Measurements from ENCODE around the gene APH1B. TPM values are rescaled to one million over a fixed set of nuclear protein-coding genes. Genes with fewer than 3 reads are reported as not detected.

Gene APH1B
- total and polyA plus RNA-seq, 2 donors (not counting 3 experiments of a cell fraction or from before 2014, with no cell fraction given), result 14.6 to 24.6 TPM

GRCh38 chr15:63339836-63340235, 62.4 kb downstream of the APH1B start:
- Histone ChIP-seq H3K4me2 (ENCODE audit: insufficient read depth, low read length) (no peak overlapping the region), H3K9ac (replicated peaks; ENCODE audit: extremely low read depth, insufficient read depth, low read length) (no peak overlapping the region), H2AFZ (ENCODE audit: low read depth, low read length) (no peak overlapping the region), H3K79me2 (ENCODE audit: control insufficient read depth, insufficient read depth, low read length) (no peaks in the 10 kb centered on the region), H3K4me1 (ENCODE audit: control insufficient read depth, extremely low read depth, insufficient read depth, low read length) (peaks cover 5% of the 10 kb centered on the region), H3K36me3 (ENCODE audit: control insufficient read depth in 2 of 2, extremely low read depth in 1 of 2, insufficient read depth in 2 of 2, low read length in 2 of 2) (no peaks in the 10 kb centered on the region), H3K9me3 (replicated peaks; ENCODE audit: control insufficient read depth, insufficient read depth, low read length) (no peaks in the 10 kb centered on the region), H4K20me1 (replicated peaks; ENCODE audit: control insufficient read depth, extremely low read depth, insufficient read depth, low read length) (no peaks in the 10 kb centered on the region), H3K4me3 (replicated peaks in 1 of 3; ENCODE audit: insufficient read depth in 1 of 3, low read depth in 1 of 3, low read length in 3 of 3) (no peak overlapping the region), H3K27me3 (ENCODE audit: control insufficient read depth in 2 of 2, insufficient read depth in 2 of 2, low read length in 2 of 2) (peaks cover 0 to 2% of the 10 kb centered on the region in 2 experiments), H3K27ac (ENCODE audit: insufficient read depth, low read depth, low read length) (no peak overlapping the region), H3K9me1 (replicated peaks; ENCODE audit: control insufficient read depth, extremely low read depth, insufficient read depth, low read length) (no peaks in the 10 kb centered on the region)
- no peak for TF ChIP-seq MAX (IDR thresholded peaks at IDR 0.05; ENCODE audit: insufficient read depth, insufficient read length)
- FAIRE-seq, result no peak
- no peak for DNase-seq (ENCODE audit: low read depth, low spot score)
- dilution Hi-C loops (cut with MboI; ENCODE audit: extremely low pct_ligation_motif_present, low sequenced_read_pairs), result no loop called here
- ChIA-PET POLR2A (no interaction called here), CTCF (interaction anchor here (0.9 to 1.4 kb wide), 2 partner anchors 20 to 63 kb away, joined by 3 read pairs; no protein-coding TSS in a partner anchor)
- intact Hi-C loops (cut with micrococcal nuclease), result no loop called here
- BruUV-seq (replicated peaks), result no TSS peak

GRCh38 chr15:63340353-63340752, 62.9 kb downstream of the APH1B start:
- no peak overlapping the region for H2AFZ ChIP-seq (ENCODE audit: low read depth, low read length)
- no peak for DNase-seq (ENCODE audit: low read depth, low spot score)
- H3K36me3 ChIP-seq (ENCODE audit: control insufficient read depth in 2 of 2, extremely low read depth in 1 of 2, insufficient read depth in 2 of 2, low read length in 2 of 2), result no peaks in the 10 kb centered on the region
- peaks cover 0 to 2% of the 10 kb centered on the region in 2 experiments for H3K27me3 ChIP-seq (ENCODE audit: control insufficient read depth in 2 of 2, insufficient read depth in 2 of 2, low read length in 2 of 2)
- BruUV-seq (replicated peaks), result no TSS peak
- no peaks in the 10 kb centered on the region for H3K9me1 ChIP-seq (replicated peaks; ENCODE audit: control insufficient read depth, extremely low read depth, insufficient read depth, low read length)
- H3K4me1 ChIP-seq (ENCODE audit: control insufficient read depth, extremely low read depth, insufficient read depth, low read length), result peaks cover 5% of the 10 kb centered on the region
- no peak overlapping the region for H3K4me2 ChIP-seq (ENCODE audit: insufficient read depth, low read length)
- CTCF ChIA-PET, result interaction anchor here (0.9 to 1.4 kb wide), 2 partner anchors 20 to 62 kb away, joined by 3 read pairs; no protein-coding TSS in a partner anchor
- H3K9ac ChIP-seq (replicated peaks; ENCODE audit: extremely low read depth, insufficient read depth, low read length), result no peak overlapping the region
- POLR2A ChIA-PET, result no interaction called here
- no peak overlapping the region for H3K4me3 ChIP-seq (replicated peaks in 1 of 3; ENCODE audit: insufficient read depth in 1 of 3, low read depth in 1 of 3, low read length in 3 of 3)
- no peaks in the 10 kb centered on the region for H3K9me3 ChIP-seq (replicated peaks; ENCODE audit: control insufficient read depth, insufficient read depth, low read length)
- H3K79me2 ChIP-seq (ENCODE audit: control insufficient read depth, insufficient read depth, low read length), result no peaks in the 10 kb centered on the region
- TF ChIP-seq GATA2 (IDR thresholded peaks at IDR 0.05; ENCODE audit: insufficient read depth, insufficient read length, low read depth, low read length) (no peak), FOS (IDR thresholded peaks at IDR 0.05; ENCODE audit: borderline replicate concordance, insufficient read depth, low read length) (no peak), CTCF (IDR thresholded peaks at IDR 0.05; ENCODE audit: extremely low read depth in 1 of 2, insufficient read depth in 1 of 2, low read depth in 1 of 2, low read length in 2 of 2) (no peak), JUN (IDR thresholded peaks at IDR 0.05; ENCODE audit: borderline replicate concordance, insufficient read depth, insufficient read length, low read depth) (no peak), MYC (IDR thresholded peaks at IDR 0.05; ENCODE audit: low read depth, low read length) (no peak), POLR2A (IDR thresholded peaks at IDR 0.05; ENCODE audit: low read depth, low read length) (no peak), EZH2 (IDR thresholded peaks at IDR 0.05; ENCODE audit: borderline replicate concordance, low read depth, low read length, severe bottlenecking) (no peak), POLR2AphosphoS5 (IDR thresholded peaks at IDR 0.05; ENCODE audit: insufficient read depth, low read depth, low read length) (no peak), MAX (IDR thresholded peaks at IDR 0.05; ENCODE audit: insufficient read depth, insufficient read length) (no peak)
- H4K20me1 ChIP-seq (replicated peaks; ENCODE audit: control insufficient read depth, extremely low read depth, insufficient read depth, low read length), result no peaks in the 10 kb centered on the region
- no peak for FAIRE-seq
- H3K27ac ChIP-seq (ENCODE audit: insufficient read depth, low read depth, low read length), result no peak overlapping the region
- dilution Hi-C loops (cut with MboI; ENCODE audit: extremely low pct_ligation_motif_present, low sequenced_read_pairs) (no loop called here), intact Hi-C loops (cut with micrococcal nuclease) (no loop called here)
